Osteocyte (in vitro differentiated cells): ENCODE results near the gene ERICH2. TPM values are rescaled to one million over a fixed set of nuclear protein-coding genes. Genes with fewer than 3 reads are reported as not detected.

Experiments used
- DNase-seq: peaks from one replicate; pipeline ENCODE4 v3.0.0; 2021; ENCODE audit warnings: mixed read lengths; ENCODE audit not compliant: unreplicated experiment; ENCODE audit errors: extremely low spot score
- H3K27ac Mint-ChIP-seq: one replicate; pipeline ENCODE4 v1.8.0; 2021; ENCODE audit warnings: mild to moderate bottlenecking, mixed read lengths; ENCODE audit not compliant: unreplicated experiment
- H3K27me3 Mint-ChIP-seq: one replicate; pipeline ENCODE4 v1.8.0; 2021; ENCODE audit warnings: mixed read lengths; ENCODE audit not compliant: unreplicated experiment
- H3K36me3 Mint-ChIP-seq: one replicate; pipeline ENCODE4 v1.8.0; 2021; ENCODE audit warnings: mixed read lengths; ENCODE audit not compliant: unreplicated experiment
- H3K4me1 Mint-ChIP-seq: one replicate; pipeline ENCODE4 v1.8.0; 2021; ENCODE audit warnings: mixed read lengths; ENCODE audit not compliant: unreplicated experiment
- H3K4me3 Mint-ChIP-seq: one replicate; pipeline ENCODE4 v1.8.0; 2021; ENCODE audit warnings: mild to moderate bottlenecking, moderate library complexity, mixed read lengths; ENCODE audit not compliant: unreplicated experiment
- H3K9me3 Mint-ChIP-seq: one replicate; pipeline ENCODE4 v1.8.0; 2021; ENCODE audit warnings: mixed read lengths; ENCODE audit not compliant: unreplicated experiment
- CTCF ChIP-seq: fragments of 200-600 bp; sonication (generic); IDR thresholded peaks from 2 replicates; pipeline ENCODE4 v1.5.0; 2021; ENCODE audit warnings: antibody characterized with exemption, mild to moderate bottlenecking, moderate library complexity
- total RNA-seq: library from RNA; stranded (reverse); gene quantifications from 2 replicates; pipeline ENCODE4 v1.2.1, GENCODE V29; 2021

ERICH2 gene
- total RNA-seq, 1 donor from 2014 or later, result not detected

GRCh38 chr2:170761572-170761971, 8.6 kb upstream of the ERICH2 start:
- TF ChIP-seq CTCF, result no peak
- no peak for DNase-seq
- H3K27me3 Mint-ChIP-seq, result peaks cover 29% of the 10 kb centered on the region
- H3K4me3 Mint-ChIP-seq, result no peak overlapping the region
- no peaks in the 10 kb centered on the region for H3K9me3 Mint-ChIP-seq
- H3K4me1 Mint-ChIP-seq, result no peaks in the 10 kb centered on the region
- H3K27ac Mint-ChIP-seq, result no peak overlapping the region
- no peaks in the 10 kb centered on the region for H3K36me3 Mint-ChIP-seq

- Mint-ChIP-seq H3K27me3 (peaks cover 33% of the 10 kb centered on the region), H3K27ac (no peak overlapping the region), H3K4me1 (no peaks in the 10 kb centered on the region), H3K36me3 (no peaks in the 10 kb centered on the region), H3K4me3 (no peak overlapping the region), H3K9me3 (no peaks in the 10 kb centered on the region)
- DNase-seq, result no peak
- TF ChIP-seq CTCF, result no peak
Measured at GRCh38 chr2:170762760-170763159, 7.4 kb upstream of the ERICH2 start.

- Mint-ChIP-seq H3K36me3 (no peaks in the 10 kb centered on the region), H3K4me1 (no peaks in the 10 kb centered on the region), H3K4me3 (no peak overlapping the region), H3K27ac (no peak overlapping the region), H3K27me3 (peaks cover 38% of the 10 kb centered on the region), H3K9me3 (no peaks in the 10 kb centered on the region)
- no peak for TF ChIP-seq CTCF
- no peak for DNase-seq
Measured at GRCh38 chr2:170763232-170763631, 6.9 kb upstream of the ERICH2 start.

- Mint-ChIP-seq H3K4me3 (no peak overlapping the region), H3K4me1 (no peaks in the 10 kb centered on the region), H3K9me3 (no peaks in the 10 kb centered on the region), H3K27ac (no peak overlapping the region), H3K36me3 (no peaks in the 10 kb centered on the region), H3K27me3 (peaks cover 37% of the 10 kb centered on the region)
- no peak for DNase-seq
- no peak for TF ChIP-seq CTCF
Measured at GRCh38 chr2:170764880-170765261, 5.3 kb upstream of the ERICH2 start.

GRCh38 chr2:170766693-170767092, 3.5 kb upstream of the ERICH2 start:
- Mint-ChIP-seq H3K4me3 (no peak overlapping the region), H3K27me3 (peaks cover 43% of the 10 kb centered on the region), H3K27ac (no peak overlapping the region), H3K36me3 (no peaks in the 10 kb centered on the region), H3K4me1 (peaks cover 9% of the 10 kb centered on the region), H3K9me3 (no peaks in the 10 kb centered on the region)
- no peak for TF ChIP-seq CTCF
- DNase-seq, result no peak
